ENCODE data around the gene CDH18.

CDH18 gene

GRCh38 chr5:19497229-19497815 lies 490.7 kb downstream of the CDH18 start:
- in situ Hi-C loops (cut with HindIII; ENCODE audit: low sequenced_read_pairs), result no loop called here

- in situ Hi-C loops (cut with HindIII; ENCODE audit: low sequenced_read_pairs), result no loop called here
These were observed 491.9 kb downstream of the CDH18 start for GRCh38 chr5:19496056-19496455.

DNA sequence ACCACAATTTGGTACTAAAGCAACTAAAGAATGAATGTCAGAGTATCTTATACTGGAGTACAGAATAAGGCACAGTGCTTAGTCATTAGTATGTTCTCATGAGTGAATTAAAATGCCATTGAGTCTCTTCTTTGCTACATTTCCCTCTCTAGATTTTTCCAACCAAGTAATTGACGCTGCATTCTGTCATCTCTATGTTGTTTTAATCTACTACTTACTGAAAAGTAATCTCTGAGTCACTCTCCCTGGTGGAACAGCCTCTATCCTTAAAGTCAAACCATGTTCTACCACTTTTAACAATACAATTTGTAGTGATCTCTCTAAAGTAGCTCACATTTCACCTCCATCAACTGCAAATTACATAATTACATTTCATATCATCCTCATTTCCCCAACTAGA lies 495.1 kb downstream of the CDH18 start:
- in situ Hi-C loops (cut with HindIII; ENCODE audit: low sequenced_read_pairs), result no loop called here

DNA sequence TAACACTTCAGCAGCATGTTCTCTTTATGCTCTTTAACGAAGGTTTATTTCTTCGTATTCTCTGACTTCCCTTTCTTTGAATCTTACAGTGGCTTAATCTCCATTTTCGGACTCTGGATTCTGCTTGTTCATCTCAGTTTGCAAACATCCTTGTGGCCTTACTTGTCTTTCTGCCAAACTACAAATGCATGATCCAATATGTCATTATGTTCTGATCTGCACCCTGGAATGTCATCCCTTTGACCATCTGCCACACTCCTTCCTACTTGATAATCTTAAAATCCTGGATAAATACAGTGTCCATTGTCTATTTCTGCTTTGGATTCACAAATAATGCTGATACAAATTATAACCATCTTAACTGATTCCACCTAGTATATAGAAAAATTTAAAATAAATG lies 499.2 kb downstream of the CDH18 start:
- in situ Hi-C loops (cut with HindIII; ENCODE audit: low sequenced_read_pairs), result no loop called here

DNA sequence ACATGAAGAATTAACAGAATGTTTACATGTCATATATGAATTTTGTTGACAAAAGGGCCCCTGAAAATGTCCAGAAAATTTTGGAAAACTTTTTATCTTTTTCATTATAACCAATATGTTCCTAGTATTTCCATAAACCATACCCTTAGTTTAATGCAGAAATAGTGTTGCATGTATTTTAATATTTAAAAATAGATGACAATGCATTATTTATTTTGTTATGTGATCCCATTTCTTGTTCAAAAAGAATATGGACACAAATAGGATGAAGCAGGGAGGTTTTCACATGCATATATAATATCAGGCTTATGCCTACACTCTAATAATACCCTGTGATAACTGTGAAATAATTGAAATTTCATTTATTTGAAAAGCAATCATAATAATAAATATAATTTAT lies 500.5 kb downstream of the CDH18 start:
- in situ Hi-C loops (cut with HindIII; ENCODE audit: low sequenced_read_pairs), result no loop called here

- in situ Hi-C loops (cut with HindIII; ENCODE audit: low sequenced_read_pairs), result no loop called here
These were observed 508.4 kb downstream of the CDH18 start for GRCh38 chr5:19479562-19479961.

DNA sequence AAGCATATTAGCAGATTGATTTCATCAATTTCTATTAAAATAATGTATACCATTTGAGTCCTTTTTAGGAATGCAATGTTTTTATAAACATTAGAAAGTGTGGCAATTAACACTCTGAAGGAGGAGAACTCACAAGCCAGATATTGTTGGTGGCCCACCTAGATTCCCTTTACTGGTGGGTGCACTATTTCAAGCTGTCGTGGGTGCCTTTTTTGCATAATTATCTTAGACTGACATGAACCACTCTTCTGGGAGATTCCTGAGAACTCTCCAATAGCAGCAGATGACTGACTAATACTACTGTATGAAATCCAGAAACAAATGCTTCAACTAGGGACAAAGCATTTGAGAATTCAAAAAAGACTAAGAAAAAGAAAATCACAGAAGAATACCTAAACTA lies 526.0 kb downstream of the CDH18 start:
- in situ Hi-C loops (cut with HindIII; ENCODE audit: low sequenced_read_pairs), result no loop called here

GRCh38 chr5:19424506-19424905 lies 563.5 kb downstream of the CDH18 start:
- in situ Hi-C loops (cut with HindIII; ENCODE audit: low sequenced_read_pairs), result no loop called here

Data from endothelial cell of hepatic sinusoid (primary cell).